ENCODE data around the gene RTL1. TPM values are rescaled to one million over a fixed set of nuclear protein-coding genes. Genes with fewer than 3 reads are reported as not detected.
A peak's percentile ranks its signal among the peaks of the same experiment; 100 is the strongest.

The RTL1 gene
- total and polyA plus RNA-seq, 5 donors from 2014 or later, result not detected

DNA sequence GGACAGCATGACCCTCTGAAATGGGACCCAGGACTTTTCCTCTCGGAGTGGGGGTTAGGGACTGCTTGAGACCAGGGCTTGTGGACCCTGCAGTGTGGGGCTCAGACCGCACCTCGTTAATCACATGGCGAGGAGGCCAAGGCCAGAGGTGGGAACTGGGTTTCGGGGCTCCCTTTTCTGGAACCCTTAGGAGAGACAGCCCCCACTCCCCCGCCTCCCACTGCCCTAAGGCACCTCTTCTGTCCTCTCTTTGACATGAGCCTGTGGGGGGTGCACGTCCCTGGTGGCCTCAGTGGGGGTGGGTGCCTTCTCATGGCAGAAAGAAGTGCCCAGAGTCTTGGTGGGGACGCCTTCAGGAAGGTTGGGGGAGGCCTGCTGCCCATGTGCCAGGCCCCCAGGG lies 24.3 kb downstream of the RTL1 start:
- Mint-ChIP-seq H3K27me3 (no peaks in the 10 kb centered on the region), H3K27ac (no peak overlapping the region), H3K9me3 (peaks cover 0 to 4% (median 0%) of the 10 kb centered on the region in 7 donors), H3K4me3 (no peak overlapping the region), H3K4me1 (no peaks in the 10 kb centered on the region), H3K36me3 (no peaks in the 10 kb centered on the region)
- Histone ChIP-seq H3K4me1 (ENCODE audit: control insufficient read depth, insufficient read depth, low read length, poor library complexity, severe bottlenecking) (no peaks in the 10 kb centered on the region), H3K9me3 (ENCODE audit: control insufficient read depth in 2 of 2, low read length in 2 of 2) (no peaks in the 10 kb centered on the region), H3K27ac (ENCODE audit: insufficient read depth, low read length, poor library complexity, severe bottlenecking) (no peak overlapping the region), H3K36me3 (ENCODE audit: control insufficient read depth, insufficient read depth, low read length) (no peaks in the 10 kb centered on the region), H3K4me3 (ENCODE audit: low read depth, low read length) (no peak overlapping the region), H3K27me3 (ENCODE audit: control insufficient read depth, insufficient read depth, low read length) (no peaks in the 10 kb centered on the region)
- DNase-seq, result no peak
- ATAC-seq (ENCODE audit: low read depth in 2 of 2), result no peak

DNA sequence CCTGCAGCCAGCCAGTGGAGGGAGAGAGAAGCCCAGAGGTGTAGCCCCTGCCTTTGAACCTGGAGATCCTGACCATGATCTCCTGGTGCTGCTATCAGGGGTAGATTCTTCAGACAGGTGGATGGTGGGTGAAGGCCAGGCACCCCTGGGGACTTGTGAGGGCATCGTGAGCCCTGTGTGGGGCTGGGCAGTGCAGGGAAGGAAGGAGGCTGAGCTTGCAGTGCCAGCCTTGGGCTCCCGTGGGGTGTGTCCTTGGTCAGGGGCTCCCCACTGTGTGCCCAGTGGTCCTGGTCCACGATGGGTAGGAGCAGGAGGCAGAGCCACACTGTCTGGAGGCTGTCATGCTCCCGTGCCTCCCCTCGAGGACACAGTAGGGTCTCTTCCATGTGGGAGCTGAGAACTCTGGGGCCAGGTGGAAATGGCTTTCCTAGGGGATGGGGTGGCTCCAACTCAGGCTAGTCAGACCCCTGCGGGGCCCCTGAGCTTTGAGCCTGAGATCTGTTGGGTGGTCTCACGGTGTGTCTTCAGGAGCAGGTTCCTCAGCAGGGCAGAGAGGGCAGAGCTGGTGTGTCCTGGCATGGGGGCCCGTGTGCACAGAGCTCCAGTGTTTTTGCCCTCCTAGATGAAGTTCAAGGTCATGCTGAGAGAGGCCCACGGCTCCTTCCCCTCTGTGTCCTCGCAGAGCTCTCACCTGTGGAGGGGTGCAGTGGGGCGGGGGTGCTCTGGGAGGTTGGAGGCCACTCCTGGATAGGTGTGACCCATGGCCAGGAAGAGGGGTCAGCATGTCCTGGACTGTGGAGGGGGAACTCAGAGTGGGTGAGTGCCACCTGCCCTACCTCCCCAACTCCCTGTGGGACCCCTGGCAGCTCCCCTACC lies 25.0 kb downstream of the RTL1 start:
- Histone ChIP-seq H3K27me3 (ENCODE audit: control insufficient read depth, insufficient read depth, low read length) (no peaks in the 10 kb centered on the region), H3K4me1 (ENCODE audit: control insufficient read depth, insufficient read depth, low read length, poor library complexity, severe bottlenecking) (no peaks in the 10 kb centered on the region), H3K36me3 (ENCODE audit: control insufficient read depth, insufficient read depth, low read length) (no peaks in the 10 kb centered on the region), H3K4me3 (ENCODE audit: low read depth, low read length) (no peak overlapping the region), H3K27ac (ENCODE audit: insufficient read depth, low read length, poor library complexity, severe bottlenecking) (no peak overlapping the region), H3K9me3 (ENCODE audit: control insufficient read depth in 2 of 2, low read length in 2 of 2) (no peaks in the 10 kb centered on the region)
- H3K4me1 Mint-ChIP-seq, result no peaks in the 10 kb centered on the region
- peaks cover 0 to 2% (median 0%) of the 10 kb centered on the region in 7 donors for H3K9me3 Mint-ChIP-seq
- no peaks in the 10 kb centered on the region for H3K27me3 Mint-ChIP-seq
- no peaks in the 10 kb centered on the region for H3K36me3 Mint-ChIP-seq
- DNase-seq (no peak), ATAC-seq (ENCODE audit: low read depth in 2 of 2) (no peak)
- no peak overlapping the region for H3K27ac Mint-ChIP-seq
- H3K4me3 Mint-ChIP-seq, result no peak overlapping the region

DNA sequence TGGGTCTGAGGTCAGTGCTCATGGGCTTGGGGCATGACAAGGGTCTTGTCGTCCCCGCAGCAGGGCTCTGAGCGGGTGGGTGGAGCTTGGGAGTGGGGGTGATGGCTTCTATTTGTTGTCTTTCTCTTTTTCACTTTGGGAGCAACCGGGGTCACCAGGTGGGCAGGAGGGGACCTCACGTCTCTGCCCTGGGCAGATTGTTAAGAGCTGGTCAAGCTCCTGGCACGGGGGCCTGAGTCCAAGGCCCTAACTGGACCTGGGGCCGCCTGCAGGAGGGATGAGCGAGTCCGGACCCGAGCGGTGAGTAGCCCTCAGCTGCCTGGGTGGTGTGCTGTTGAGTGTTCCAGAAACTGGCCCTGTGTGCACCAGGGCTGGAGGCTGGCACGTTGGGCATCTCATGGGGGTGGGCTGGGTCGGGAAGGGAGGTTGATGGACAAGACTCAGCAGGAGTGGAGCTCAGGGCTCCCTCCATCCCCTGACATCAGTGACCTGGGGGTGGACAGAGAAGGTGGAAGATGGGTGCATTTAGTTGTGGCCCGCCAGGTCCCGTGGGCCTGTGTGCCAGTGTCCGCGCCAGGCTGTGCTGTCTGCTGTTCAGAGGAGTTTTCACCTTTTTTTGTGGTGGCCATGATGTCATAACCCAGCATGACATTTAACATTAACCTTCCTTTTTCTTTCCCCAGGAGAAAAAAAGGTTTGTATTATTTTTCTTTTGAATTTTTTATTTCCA lies 27.5 kb downstream of the RTL1 start:
- ATAC-seq (ENCODE audit: low read depth in 2 of 2) (no peak), DNase-seq (no peak)
- no peaks in the 10 kb centered on the region for H3K4me1 Mint-ChIP-seq
- H3K4me3 Mint-ChIP-seq, result no peak overlapping the region
- Histone ChIP-seq H3K27me3 (ENCODE audit: control insufficient read depth, insufficient read depth, low read length) (no peaks in the 10 kb centered on the region), H3K4me1 (ENCODE audit: control insufficient read depth, insufficient read depth, low read length, poor library complexity, severe bottlenecking) (no peaks in the 10 kb centered on the region), H3K36me3 (ENCODE audit: control insufficient read depth, insufficient read depth, low read length) (no peaks in the 10 kb centered on the region), H3K9me3 (ENCODE audit: control insufficient read depth in 2 of 2, low read length in 2 of 2) (no peaks in the 10 kb centered on the region), H3K4me3 (ENCODE audit: low read depth, low read length) (no peak overlapping the region), H3K27ac (ENCODE audit: insufficient read depth, low read length, poor library complexity, severe bottlenecking) (no peak overlapping the region)
- H3K9me3 Mint-ChIP-seq, result peaks cover 0 to 3% (median 0%) of the 10 kb centered on the region in 7 donors
- H3K27me3 Mint-ChIP-seq, result no peaks in the 10 kb centered on the region
- H3K27ac Mint-ChIP-seq, result no peak overlapping the region
- no peaks in the 10 kb centered on the region for H3K36me3 Mint-ChIP-seq

DNA sequence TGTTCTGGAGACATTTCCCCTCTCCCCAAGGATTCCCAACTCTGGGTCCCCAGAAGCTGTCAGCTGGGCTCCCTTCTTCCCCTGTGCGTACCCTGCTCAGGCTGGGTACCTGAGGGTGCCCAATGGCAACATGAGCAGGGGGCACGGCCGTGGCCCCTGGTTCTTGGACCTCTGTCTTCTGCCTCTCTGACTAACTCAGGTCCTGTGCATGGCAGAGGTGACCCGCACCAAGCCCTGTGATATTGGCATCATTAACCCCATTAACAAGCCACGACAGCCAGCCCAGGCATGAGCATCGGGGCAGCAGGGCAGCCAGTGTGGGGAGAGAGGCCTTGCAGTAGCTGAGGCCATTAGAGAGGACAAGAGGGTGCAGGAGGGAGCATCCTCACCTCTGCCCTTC lies 28.4 kb downstream of the RTL1 start:
- Mint-ChIP-seq H3K9me3 (peaks cover 0 to 3% (median 0%) of the 10 kb centered on the region in 7 donors), H3K27ac (no peak overlapping the region), H3K4me1 (no peaks in the 10 kb centered on the region), H3K4me3 (no peak overlapping the region), H3K27me3 (no peaks in the 10 kb centered on the region), H3K36me3 (no peaks in the 10 kb centered on the region)
- Histone ChIP-seq H3K4me1 (ENCODE audit: control insufficient read depth, insufficient read depth, low read length, poor library complexity, severe bottlenecking) (no peaks in the 10 kb centered on the region), H3K27me3 (ENCODE audit: control insufficient read depth, insufficient read depth, low read length) (no peaks in the 10 kb centered on the region), H3K36me3 (ENCODE audit: control insufficient read depth, insufficient read depth, low read length) (no peaks in the 10 kb centered on the region), H3K4me3 (ENCODE audit: low read depth, low read length) (no peak overlapping the region), H3K9me3 (ENCODE audit: control insufficient read depth in 2 of 2, low read length in 2 of 2) (no peaks in the 10 kb centered on the region), H3K27ac (ENCODE audit: insufficient read depth, low read length, poor library complexity, severe bottlenecking) (no peak overlapping the region)
- DNase-seq, result no peak
- no peak for ATAC-seq (ENCODE audit: low read depth in 2 of 2)

DNA sequence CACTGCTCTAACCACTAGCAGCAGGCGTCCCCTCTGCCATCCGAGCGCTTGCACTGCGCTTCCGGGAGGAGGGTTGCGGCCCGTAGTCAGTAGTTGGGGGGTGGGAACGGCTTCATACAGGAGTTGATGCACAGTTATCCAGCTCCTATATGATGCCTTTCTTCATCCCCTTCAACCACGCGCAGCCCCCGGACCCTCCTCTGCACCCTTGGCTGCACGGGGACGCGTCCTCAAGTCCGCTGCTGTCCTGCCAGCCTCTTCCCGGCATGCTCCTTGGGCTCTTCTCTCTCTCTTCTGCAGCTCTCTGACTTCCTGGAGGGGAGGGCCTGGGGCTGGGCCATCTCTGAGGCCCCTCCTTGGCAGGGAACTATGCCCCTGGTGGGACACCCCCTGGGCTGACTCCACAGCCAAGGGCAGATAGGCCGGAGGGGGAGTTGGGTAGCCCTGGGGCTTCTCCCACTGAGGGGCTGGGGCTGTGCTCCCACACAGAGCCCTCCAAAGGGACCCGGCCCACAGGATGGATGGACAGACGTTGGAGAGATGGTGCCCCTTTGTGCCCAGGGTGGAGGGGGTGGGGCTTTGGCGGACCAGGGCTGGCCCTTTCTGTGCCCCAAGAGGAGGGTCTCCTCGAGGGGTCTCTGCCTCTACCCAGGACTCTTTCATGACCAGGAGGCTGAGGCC lies 29.0 kb downstream of the RTL1 start:
- Mint-ChIP-seq H3K27me3 (no peaks in the 10 kb centered on the region), H3K36me3 (no peaks in the 10 kb centered on the region), H3K27ac (peak overlapping the region in 1 of 3 donors; percentile 9)

DNA sequence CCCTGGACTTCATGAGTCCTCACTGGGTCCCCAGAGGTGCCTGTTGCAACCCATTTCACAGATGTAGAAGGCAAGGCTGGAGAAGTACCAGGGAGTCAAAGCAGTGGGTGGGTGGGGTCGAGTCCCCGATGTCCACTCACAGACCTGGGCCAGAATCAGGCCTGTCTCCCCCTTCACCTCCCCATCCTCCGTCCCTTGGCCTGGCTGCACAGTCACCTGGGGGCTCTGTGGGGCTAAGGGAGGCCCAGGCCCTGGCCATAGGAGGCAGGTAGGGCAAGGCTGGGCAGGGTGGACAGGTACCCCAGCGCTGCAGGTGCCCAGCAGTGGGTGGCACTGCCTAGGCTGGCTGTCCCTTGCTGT lies 29.5 kb downstream of the RTL1 start:
- no peak overlapping the region for H3K4me3 ChIP-seq (ENCODE audit: low read depth, low read length)
- Mint-ChIP-seq H3K4me1 (no peaks in the 10 kb centered on the region), H3K4me3 (no peak overlapping the region), H3K36me3 (no peaks in the 10 kb centered on the region), H3K27me3 (no peaks in the 10 kb centered on the region), H3K27ac (no peak overlapping the region), H3K9me3 (peaks cover 0 to 3% (median 0%) of the 10 kb centered on the region in 7 donors)
- no peak overlapping the region for H3K27ac ChIP-seq (ENCODE audit: insufficient read depth, low read length, poor library complexity, severe bottlenecking)
- H3K36me3 ChIP-seq (ENCODE audit: control insufficient read depth, insufficient read depth, low read length), result no peaks in the 10 kb centered on the region
- DNase-seq, result no peak
- H3K27me3 ChIP-seq (ENCODE audit: control insufficient read depth, insufficient read depth, low read length), result no peaks in the 10 kb centered on the region
- H3K9me3 ChIP-seq (ENCODE audit: control insufficient read depth in 2 of 2, low read length in 2 of 2), result no peaks in the 10 kb centered on the region
- no peak for ATAC-seq (ENCODE audit: low read depth in 2 of 2)
- no peaks in the 10 kb centered on the region for H3K4me1 ChIP-seq (ENCODE audit: control insufficient read depth, insufficient read depth, low read length, poor library complexity, severe bottlenecking)

More for the DNA sequence above, 29.0 kb downstream of the RTL1 start:
- no peak overlapping the region for H3K4me3 Mint-ChIP-seq
- no peaks in the 10 kb centered on the region for H3K9me3 ChIP-seq (ENCODE audit: control insufficient read depth in 2 of 2, low read length in 2 of 2)
- ATAC-seq (ENCODE audit: low read depth in 2 of 2), result no peak
- peaks cover 0 to 3% (median 0%) of the 10 kb centered on the region in 7 donors for H3K9me3 Mint-ChIP-seq
- no peaks in the 10 kb centered on the region for H3K4me1 ChIP-seq (ENCODE audit: control insufficient read depth, insufficient read depth, low read length, poor library complexity, severe bottlenecking)
- no peak overlapping the region for H3K4me3 ChIP-seq (ENCODE audit: low read depth, low read length)
- H3K4me1 Mint-ChIP-seq, result no peaks in the 10 kb centered on the region
- no peak for DNase-seq
- H3K36me3 ChIP-seq (ENCODE audit: control insufficient read depth, insufficient read depth, low read length), result no peaks in the 10 kb centered on the region
- no peaks in the 10 kb centered on the region for H3K27me3 ChIP-seq (ENCODE audit: control insufficient read depth, insufficient read depth, low read length)
- H3K27ac ChIP-seq (ENCODE audit: insufficient read depth, low read length, poor library complexity, severe bottlenecking), result no peak overlapping the region

DNA sequence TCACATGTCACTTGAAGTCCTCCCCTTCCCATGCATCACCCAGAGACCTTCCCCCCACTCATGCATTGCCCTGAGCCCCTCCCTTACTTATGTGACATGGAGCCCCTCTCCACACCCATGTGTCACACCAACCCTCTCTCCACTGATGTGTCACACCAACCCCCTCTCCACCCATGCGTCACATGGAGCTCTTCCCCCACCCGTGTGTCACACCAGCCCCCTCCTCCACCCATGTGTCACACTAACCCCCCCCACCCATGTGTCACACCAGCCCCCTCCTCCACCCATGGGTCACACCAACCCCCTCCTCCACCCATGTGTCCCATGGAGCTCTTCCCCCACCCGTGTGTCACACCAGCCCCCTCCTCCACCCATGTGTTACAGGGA lies 30.4 kb downstream of the RTL1 start:
- Histone ChIP-seq H3K4me1 (ENCODE audit: control insufficient read depth, insufficient read depth, low read length, poor library complexity, severe bottlenecking) (no peaks in the 10 kb centered on the region), H3K27ac (ENCODE audit: insufficient read depth, low read length, poor library complexity, severe bottlenecking) (no peak overlapping the region), H3K27me3 (ENCODE audit: control insufficient read depth, insufficient read depth, low read length) (no peaks in the 10 kb centered on the region), H3K36me3 (ENCODE audit: control insufficient read depth, insufficient read depth, low read length) (no peaks in the 10 kb centered on the region), H3K4me3 (ENCODE audit: low read depth, low read length) (no peak overlapping the region), H3K9me3 (ENCODE audit: control insufficient read depth in 2 of 2, low read length in 2 of 2) (no peaks in the 10 kb centered on the region)
- Mint-ChIP-seq H3K27me3 (no peaks in the 10 kb centered on the region), H3K4me1 (no peaks in the 10 kb centered on the region), H3K36me3 (no peaks in the 10 kb centered on the region), H3K27ac (peak overlapping the region in 1 of 3 donors; percentile 69), H3K4me3 (no peak overlapping the region), H3K9me3 (peaks cover 0 to 3% (median 0%) of the 10 kb centered on the region in 7 donors)
- no peak for DNase-seq
- ATAC-seq (ENCODE audit: low read depth in 2 of 2), result no peak
